Measurements from ENCODE around the gene LAMA1.

Gene LAMA1

GRCh38 chr18:7066965-7067555 is 50.5 kb downstream of the LAMA1 start:
- H3K4me1 ChIP-seq (ENCODE audit: control insufficient read depth in 2 of 2, insufficient read depth in 1 of 2, low read depth in 1 of 2, low read length in 2 of 2) = peaks cover 3 to 12% of the 10 kb centered on the region in 2 donors
- no peak overlapping the region for H4K8ac ChIP-seq (ENCODE audit: low read depth, low read length)
- no peak overlapping the region for H3K27ac ChIP-seq (replicated peaks; ENCODE audit: low read length)
- H3K36me3 ChIP-seq (replicated peaks in 1 of 2; ENCODE audit: control insufficient read depth in 2 of 2, insufficient read depth in 2 of 2, low read length in 2 of 2) = peaks cover 0 to 50% of the 10 kb centered on the region in 2 donors
- no peak overlapping the region for H3K18ac ChIP-seq (ENCODE audit: low read length)
- no peak for DNase-seq (ENCODE audit: low spot score)
- WGBS, 2 donors (ENCODE audit: extremely low coverage in 2 of 2, insufficient read length in 2 of 2, insufficient replicate concordance in 1 of 2) = no CpG with 5 or more reads among the region's 4 CpGs
- no peak overlapping the region for H3K4me2 ChIP-seq (ENCODE audit: insufficient read depth, low read length, poor library complexity, severe bottlenecking)
- H3K9ac ChIP-seq (ENCODE audit: low read depth, low read length, poor library complexity) = no peak overlapping the region
- no peak overlapping the region for H2BK15ac ChIP-seq (ENCODE audit: low read length)
- H4K91ac ChIP-seq (ENCODE audit: low read depth, low read length, poor library complexity) = no peak overlapping the region
- H3K27me3 ChIP-seq (ENCODE audit: control insufficient read depth in 3 of 3, insufficient read depth in 3 of 3, low read depth in 1 of 3, low read length in 3 of 3) = no peaks in the 10 kb centered on the region
- H3K4ac ChIP-seq (ENCODE audit: low read length) = no peak overlapping the region
- H3K9me3 ChIP-seq (replicated peaks in 1 of 2; ENCODE audit: control insufficient read depth in 2 of 2, insufficient read depth in 1 of 2, low read depth in 1 of 2, low read length in 2 of 2) = no peaks in the 10 kb centered on the region
- H2BK12ac ChIP-seq (ENCODE audit: low read length) = no peak overlapping the region
- no peak overlapping the region for H3K14ac ChIP-seq (ENCODE audit: low read length)
- no peak overlapping the region for H2AFZ ChIP-seq (ENCODE audit: low read length)
- H3K79me1 ChIP-seq (ENCODE audit: low read depth, low read length) = no peaks in the 10 kb centered on the region
- H2BK120ac ChIP-seq (ENCODE audit: low read depth, low read length) = no peak overlapping the region
- H2BK5ac ChIP-seq (ENCODE audit: low read length) = no peak overlapping the region
- H3K4me3 ChIP-seq (ENCODE audit: low read length in 2 of 2) = no peak overlapping the region
- no peak overlapping the region for H3K23ac ChIP-seq (ENCODE audit: low read depth, low read length, poor library complexity)
- no peak overlapping the region for H2AK5ac ChIP-seq (ENCODE audit: low read depth, low read length)

- no peak overlapping the region for H2AFZ ChIP-seq (ENCODE audit: low read length)
- no peak overlapping the region for H3K27ac ChIP-seq (replicated peaks; ENCODE audit: low read length)
- H4K8ac ChIP-seq (ENCODE audit: low read depth, low read length) = no peak overlapping the region
- no peak overlapping the region for H3K4me3 ChIP-seq (ENCODE audit: low read length in 2 of 2)
- no peak overlapping the region for H3K14ac ChIP-seq (ENCODE audit: low read length)
- no peak overlapping the region for H2BK12ac ChIP-seq (ENCODE audit: low read length)
- no peak overlapping the region for H3K23ac ChIP-seq (ENCODE audit: low read depth, low read length, poor library complexity)
- no peak for DNase-seq (ENCODE audit: low spot score)
- no peak overlapping the region for H4K91ac ChIP-seq (ENCODE audit: low read depth, low read length, poor library complexity)
- no peak overlapping the region for H2BK15ac ChIP-seq (ENCODE audit: low read length)
- H3K27me3 ChIP-seq (ENCODE audit: control insufficient read depth in 3 of 3, insufficient read depth in 3 of 3, low read depth in 1 of 3, low read length in 3 of 3) = no peaks in the 10 kb centered on the region
- no peaks in the 10 kb centered on the region for H3K9me3 ChIP-seq (replicated peaks in 1 of 2; ENCODE audit: control insufficient read depth in 2 of 2, insufficient read depth in 1 of 2, low read depth in 1 of 2, low read length in 2 of 2)
- H2BK5ac ChIP-seq (ENCODE audit: low read length) = no peak overlapping the region
- H3K4me2 ChIP-seq (ENCODE audit: insufficient read depth, low read length, poor library complexity, severe bottlenecking) = no peak overlapping the region
- peaks cover 3 to 8% of the 10 kb centered on the region in 2 donors for H3K4me1 ChIP-seq (ENCODE audit: control insufficient read depth in 2 of 2, insufficient read depth in 1 of 2, low read depth in 1 of 2, low read length in 2 of 2)
- peaks cover 3 to 48% of the 10 kb centered on the region in 2 donors for H3K36me3 ChIP-seq (replicated peaks in 1 of 2; ENCODE audit: control insufficient read depth in 2 of 2, insufficient read depth in 2 of 2, low read length in 2 of 2)
- WGBS, 2 donors (ENCODE audit: extremely low coverage in 2 of 2, insufficient read length in 2 of 2, insufficient replicate concordance in 1 of 2) = no CpG with 5 or more reads among the region's 5 CpGs
- H2BK120ac ChIP-seq (ENCODE audit: low read depth, low read length) = no peak overlapping the region
- H3K18ac ChIP-seq (ENCODE audit: low read length) = no peak overlapping the region
- no peak overlapping the region for H3K4ac ChIP-seq (ENCODE audit: low read length)
- no peak overlapping the region for H2AK5ac ChIP-seq (ENCODE audit: low read depth, low read length)
- H3K79me1 ChIP-seq (ENCODE audit: low read depth, low read length) = peaks cover 2% of the 10 kb centered on the region
- no peak overlapping the region for H3K9ac ChIP-seq (ENCODE audit: low read depth, low read length, poor library complexity)
Measured at GRCh38 chr18:7065736-7066135, 51.9 kb downstream of the LAMA1 start.

- no peak for DNase-seq (ENCODE audit: low spot score)
- Histone ChIP-seq H2AK5ac (ENCODE audit: low read depth, low read length) (no peak overlapping the region), H2BK12ac (ENCODE audit: low read length) (no peak overlapping the region), H2BK120ac (ENCODE audit: low read depth, low read length) (no peak overlapping the region), H2BK15ac (ENCODE audit: low read length) (no peak overlapping the region), H3K36me3 (replicated peaks in 1 of 2; ENCODE audit: control insufficient read depth in 2 of 2, insufficient read depth in 2 of 2, low read length in 2 of 2) (peaks cover 3 to 47% of the 10 kb centered on the region in 2 donors), H3K27me3 (ENCODE audit: control insufficient read depth in 3 of 3, insufficient read depth in 3 of 3, low read depth in 1 of 3, low read length in 3 of 3) (no peaks in the 10 kb centered on the region), H3K4ac (ENCODE audit: low read length) (no peak overlapping the region), H2AFZ (ENCODE audit: low read length) (no peak overlapping the region), H3K9ac (ENCODE audit: low read depth, low read length, poor library complexity) (no peak overlapping the region), H3K14ac (ENCODE audit: low read length) (no peak overlapping the region), H3K18ac (ENCODE audit: low read length) (no peak overlapping the region), H3K79me1 (ENCODE audit: low read depth, low read length) (peaks cover 2% of the 10 kb centered on the region), H3K27ac (replicated peaks; ENCODE audit: low read length) (no peak overlapping the region), H3K4me3 (ENCODE audit: low read length in 2 of 2) (no peak overlapping the region), H3K9me3 (replicated peaks in 1 of 2; ENCODE audit: control insufficient read depth in 2 of 2, insufficient read depth in 1 of 2, low read depth in 1 of 2, low read length in 2 of 2) (no peaks in the 10 kb centered on the region), H3K4me2 (ENCODE audit: insufficient read depth, low read length, poor library complexity, severe bottlenecking) (no peak overlapping the region), H3K4me1 (ENCODE audit: control insufficient read depth in 2 of 2, insufficient read depth in 1 of 2, low read depth in 1 of 2, low read length in 2 of 2) (peaks cover 5 to 6% of the 10 kb centered on the region in 2 donors), H2BK5ac (ENCODE audit: low read length) (no peak overlapping the region), H4K8ac (ENCODE audit: low read depth, low read length) (no peak overlapping the region), H4K91ac (ENCODE audit: low read depth, low read length, poor library complexity) (no peak overlapping the region), H3K23ac (ENCODE audit: low read depth, low read length, poor library complexity) (no peak overlapping the region)
- no CpG with 5 or more reads among the region's 3 CpGs for WGBS, 2 donors (ENCODE audit: extremely low coverage in 2 of 2, insufficient read length in 2 of 2, insufficient replicate concordance in 1 of 2)
Measured at GRCh38 chr18:7064346-7064745, 53.3 kb downstream of the LAMA1 start.

- no peaks in the 10 kb centered on the region for H3K27me3 ChIP-seq (ENCODE audit: control insufficient read depth in 3 of 3, insufficient read depth in 3 of 3, low read depth in 1 of 3, low read length in 3 of 3)
- no peak overlapping the region for H2BK12ac ChIP-seq (ENCODE audit: low read length)
- no peak overlapping the region for H3K4ac ChIP-seq (ENCODE audit: low read length)
- no peak overlapping the region for H3K4me3 ChIP-seq (ENCODE audit: low read length in 2 of 2)
- H3K9ac ChIP-seq (ENCODE audit: low read depth, low read length, poor library complexity) = no peak overlapping the region
- no peak overlapping the region for H2BK5ac ChIP-seq (ENCODE audit: low read length)
- H3K27ac ChIP-seq (replicated peaks; ENCODE audit: low read length) = no peak overlapping the region
- H2BK120ac ChIP-seq (ENCODE audit: low read depth, low read length) = no peak overlapping the region
- no peak overlapping the region for H2BK15ac ChIP-seq (ENCODE audit: low read length)
- no CpG with 5 or more reads among the region's 5 CpGs for WGBS, 2 donors (ENCODE audit: extremely low coverage in 2 of 2, insufficient read length in 2 of 2, insufficient replicate concordance in 1 of 2)
- H3K36me3 ChIP-seq (replicated peaks in 1 of 2; ENCODE audit: control insufficient read depth in 2 of 2, insufficient read depth in 2 of 2, low read length in 2 of 2) = peaks cover 5 to 47% of the 10 kb centered on the region in 2 donors
- H4K91ac ChIP-seq (ENCODE audit: low read depth, low read length, poor library complexity) = no peak overlapping the region
- no peak overlapping the region for H4K8ac ChIP-seq (ENCODE audit: low read depth, low read length)
- peaks cover 2% of the 10 kb centered on the region for H3K79me1 ChIP-seq (ENCODE audit: low read depth, low read length)
- no peak for DNase-seq (ENCODE audit: low spot score)
- H2AK5ac ChIP-seq (ENCODE audit: low read depth, low read length) = no peak overlapping the region
- H2AFZ ChIP-seq (ENCODE audit: low read length) = no peak overlapping the region
- no peak overlapping the region for H3K4me2 ChIP-seq (ENCODE audit: insufficient read depth, low read length, poor library complexity, severe bottlenecking)
- no peaks in the 10 kb centered on the region for H3K9me3 ChIP-seq (replicated peaks in 1 of 2; ENCODE audit: control insufficient read depth in 2 of 2, insufficient read depth in 1 of 2, low read depth in 1 of 2, low read length in 2 of 2)
- no peak overlapping the region for H3K23ac ChIP-seq (ENCODE audit: low read depth, low read length, poor library complexity)
- no peak overlapping the region for H3K14ac ChIP-seq (ENCODE audit: low read length)
- no peak overlapping the region for H3K18ac ChIP-seq (ENCODE audit: low read length)
- H3K4me1 ChIP-seq (ENCODE audit: control insufficient read depth in 2 of 2, insufficient read depth in 1 of 2, low read depth in 1 of 2, low read length in 2 of 2) = peaks cover 2 to 6% of the 10 kb centered on the region in 2 donors
Measured at GRCh38 chr18:7062811-7063210, 54.8 kb downstream of the LAMA1 start.
